Fibroblast of gingiva (primary cell): ENCODE data around the gene HSPB3.
"Not testable (repeated sequence)": the region's sequence is repeated elsewhere in the genome, so short reads cannot be mapped to it uniquely, and the experiment has no call there.

ENCODE experiments used
- DNase-seq: peaks from one replicate; pipeline ENCODE4 v3.0.0-alpha.2; 2011; ENCODE audit warnings: low read depth

The HSPB3 gene

GRCh38 chr5:54457094-54457862 lies 1.8 kb downstream of the HSPB3 start:
- DNase-seq: peak; percentile 97

- no peak for DNase-seq
Measured at GRCh38 chr5:54458221-54458620, 2.7 kb downstream of the HSPB3 start.

GRCh38 chr5:54460181-54460919 lies 4.9 kb downstream of the HSPB3 start:
- DNase-seq: peak; percentile 50

GRCh38 chr5:54462281-54462680 lies 6.8 kb downstream of the HSPB3 start:
- DNase-seq: no peak

GRCh38 chr5:54463713-54464112 lies 8.2 kb downstream of the HSPB3 start:
- no peak for DNase-seq

GRCh38 chr5:54469622-54470021 lies 14.1 kb downstream of the HSPB3 start:
- DNase-seq: peak; percentile 6

- peak; percentile 72 for DNase-seq
Measured at GRCh38 chr5:54470128-54470527, 14.6 kb downstream of the HSPB3 start.

GRCh38 chr5:54470677-54471076 lies 15.2 kb downstream of the HSPB3 start:
- peak; percentile 92 for DNase-seq

GRCh38 chr5:54471398-54471797 lies 15.9 kb downstream of the HSPB3 start:
- DNase-seq: no peak

- DNase-seq: no peak
Measured at GRCh38 chr5:54476682-54477081, 21.2 kb downstream of the HSPB3 start.

GRCh38 chr5:54477941-54478478 lies 22.5 kb downstream of the HSPB3 start:
- DNase-seq: no peak

- DNase-seq: no peak
Measured at GRCh38 chr5:54480296-54480695, 24.8 kb downstream of the HSPB3 start.

GRCh38 chr5:54484219-54484894 lies 28.9 kb downstream of the HSPB3 start:
- DNase-seq: no peak

- not testable (repeated sequence) for DNase-seq
Measured at GRCh38 chr5:54485659-54486058, 30.2 kb downstream of the HSPB3 start.

GRCh38 chr5:54489648-54489979 lies 34.1 kb downstream of the HSPB3 start:
- not testable (repeated sequence) for DNase-seq

- DNase-seq: no peak
Measured at GRCh38 chr5:54491326-54491725, 35.8 kb downstream of the HSPB3 start.

GRCh38 chr5:54492178-54492577 lies 36.7 kb downstream of the HSPB3 start:
- no peak for DNase-seq

GRCh38 chr5:54495027-54495426 lies 39.5 kb downstream of the HSPB3 start:
- no peak for DNase-seq
